ENCODE data around the gene AP5M1.
"Not testable (repeated sequence)": the region's sequence is repeated elsewhere in the genome, so short reads cannot be mapped to it uniquely, and the experiment has no call there.

Gene AP5M1

GRCh38 chr14:57268161-57269069, at the start of gene AP5M1, which contains the start of gene EXOC5:
Gene AP5M1, plus strand, starts transcription at chr14:57268971. Its CDS starts 344 bp downstream, at chr14:57269315.
Gene EXOC5, minus strand, starts transcription at chr14:57268905. Its CDS starts 257 bp downstream, at chr14:57268648.
- peak; percentile 95 for DNase-seq (ENCODE audit: low read depth, low spot score)

DNA sequence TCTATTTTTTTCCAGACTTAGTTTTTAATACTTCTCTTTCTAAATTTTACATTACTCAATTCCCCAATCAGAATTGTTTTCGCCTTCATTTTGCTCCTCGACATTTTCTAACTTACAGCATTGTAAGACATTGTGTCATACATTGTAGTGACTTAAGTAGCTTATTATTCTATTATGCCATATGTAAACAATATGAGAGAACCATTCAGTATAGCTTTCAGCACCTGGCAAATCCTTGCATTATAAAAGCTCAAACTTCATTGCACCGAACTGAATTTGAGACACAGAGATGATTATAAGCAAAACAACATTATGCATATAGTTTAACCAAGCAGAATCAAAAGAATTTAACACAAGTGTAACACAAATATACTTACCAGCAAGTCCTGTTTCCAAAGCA, 46.8 kb upstream of the AP5M1 start:
- no peak for DNase-seq (ENCODE audit: low read depth, low spot score)

- no peak for DNase-seq (ENCODE audit: low read depth, low spot score)
Observed at GRCh38 chr14:57227083-57227482, 41.7 kb upstream of the AP5M1 start.

DNA sequence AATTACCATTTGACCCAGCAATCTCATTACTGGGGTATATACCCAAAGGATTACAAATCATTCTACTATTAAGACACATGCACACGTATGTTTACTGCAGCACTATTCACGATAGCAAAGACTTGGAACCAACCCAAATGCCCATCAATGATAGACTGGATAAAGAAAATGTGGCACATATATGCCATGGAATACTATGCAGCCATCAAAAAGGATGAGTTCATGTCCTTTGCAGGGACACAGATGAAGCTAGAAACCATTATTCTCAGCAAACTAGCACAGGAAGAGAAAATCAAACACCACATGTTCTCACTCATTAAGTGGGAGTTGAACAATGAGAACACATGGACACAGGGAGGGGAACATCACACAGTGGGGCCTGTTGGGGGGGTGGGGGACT, 40.5 kb upstream of the AP5M1 start:
- not testable (repeated sequence) for DNase-seq (ENCODE audit: low read depth, low spot score)

- no peak for DNase-seq (ENCODE audit: low read depth, low spot score)
Observed at GRCh38 chr14:57232006-57232405, 36.8 kb upstream of the AP5M1 start.

DNA sequence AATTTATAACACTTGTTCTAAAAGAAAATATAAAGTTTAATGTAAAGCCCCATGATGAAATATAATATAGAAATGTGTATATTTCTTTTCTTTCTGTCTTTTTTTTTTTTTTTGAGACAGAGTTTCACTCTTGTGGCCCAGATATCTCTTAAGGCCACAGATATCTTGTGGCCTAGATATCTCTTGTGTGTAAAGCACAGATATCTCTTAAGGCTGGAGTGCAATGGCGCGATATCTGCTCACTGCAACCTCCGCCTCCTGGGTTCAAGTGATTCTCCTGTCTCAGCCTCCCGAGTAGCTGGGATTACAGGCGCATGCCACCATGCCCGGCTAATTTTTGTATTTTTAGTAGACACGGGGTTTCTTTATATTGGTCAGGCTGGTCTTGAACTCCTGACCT, 28.7 kb upstream of the AP5M1 start:
- DNase-seq (ENCODE audit: low read depth, low spot score): not testable (repeated sequence)

- DNase-seq (ENCODE audit: low read depth, low spot score): no peak
Observed at GRCh38 chr14:57243320-57243719, 25.5 kb upstream of the AP5M1 start.

- no peak for DNase-seq (ENCODE audit: low read depth, low spot score)
Observed at GRCh38 chr14:57244106-57244505, 24.7 kb upstream of the AP5M1 start.

DNA sequence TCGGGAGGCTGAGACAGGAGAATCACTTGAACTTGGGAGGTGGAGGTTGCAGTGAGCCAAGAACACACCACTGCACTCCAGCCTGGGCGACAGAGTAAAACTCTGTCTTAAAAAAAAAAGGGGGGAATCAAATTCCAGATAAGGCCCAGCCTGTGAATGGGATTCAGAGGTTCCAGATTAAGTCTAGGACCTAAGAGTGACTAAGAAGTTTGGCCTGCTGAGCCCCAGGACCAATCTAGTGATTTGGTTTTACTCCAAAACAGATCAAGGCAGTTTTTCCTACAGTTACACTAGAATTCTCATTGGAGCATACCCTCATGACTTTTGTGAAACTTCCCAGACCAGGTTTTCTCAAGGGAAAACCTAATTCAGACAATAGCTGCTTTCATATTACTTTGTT, 22.8 kb upstream of the AP5M1 start:
- no peak for DNase-seq (ENCODE audit: low read depth, low spot score)

GRCh38 chr14:57246933-57247657, 21.7 kb upstream of the AP5M1 start:
- DNase-seq (ENCODE audit: low read depth, low spot score): no peak

DNA sequence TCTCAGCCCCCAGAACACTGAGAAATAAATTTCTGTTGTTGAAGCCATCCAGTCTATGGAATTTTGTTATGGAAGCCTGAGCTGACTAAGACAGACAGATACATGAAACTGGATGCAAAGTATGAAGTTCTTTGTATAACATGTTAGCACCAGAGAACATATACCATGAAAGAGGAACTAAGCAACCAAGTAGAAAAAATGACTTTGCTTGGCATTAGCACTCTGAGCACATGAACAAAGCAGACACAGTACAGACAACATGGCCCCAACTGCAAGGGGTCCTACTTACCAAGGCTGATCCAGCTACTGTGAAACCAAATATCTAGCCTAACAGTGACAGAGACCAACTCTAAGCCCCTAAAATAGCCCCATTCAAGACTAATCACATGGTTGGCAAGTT, 13.9 kb upstream of the AP5M1 start:
- no peak for DNase-seq (ENCODE audit: low read depth, low spot score)

- DNase-seq (ENCODE audit: low read depth, low spot score): not testable (repeated sequence)
Observed at GRCh38 chr14:57258221-57258620, 10.6 kb upstream of the AP5M1 start.

- DNase-seq (ENCODE audit: low read depth, low spot score): no peak
Observed at GRCh38 chr14:57259672-57260071, 9.1 kb upstream of the AP5M1 start.

DNA sequence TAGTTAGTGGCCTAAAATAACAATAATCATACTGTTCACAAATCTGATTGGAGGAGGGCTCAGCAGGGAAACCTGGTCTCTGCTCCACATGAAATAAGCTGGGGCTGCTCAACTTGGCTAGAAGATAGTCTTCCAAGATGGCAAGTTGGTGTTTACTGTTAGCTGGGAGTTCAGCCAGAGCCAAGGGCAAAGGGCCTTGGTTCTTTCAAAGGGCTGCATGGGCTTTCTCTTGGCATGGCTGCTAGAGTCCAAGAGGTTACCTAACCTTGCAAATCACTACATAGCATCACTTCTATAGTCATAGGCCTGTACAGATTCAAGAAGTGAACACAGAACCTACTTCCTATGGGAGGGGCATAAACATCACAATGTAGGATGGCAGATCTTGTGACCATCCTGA, 7.2 kb upstream of the AP5M1 start:
- no peak for DNase-seq (ENCODE audit: low read depth, low spot score)

DNA sequence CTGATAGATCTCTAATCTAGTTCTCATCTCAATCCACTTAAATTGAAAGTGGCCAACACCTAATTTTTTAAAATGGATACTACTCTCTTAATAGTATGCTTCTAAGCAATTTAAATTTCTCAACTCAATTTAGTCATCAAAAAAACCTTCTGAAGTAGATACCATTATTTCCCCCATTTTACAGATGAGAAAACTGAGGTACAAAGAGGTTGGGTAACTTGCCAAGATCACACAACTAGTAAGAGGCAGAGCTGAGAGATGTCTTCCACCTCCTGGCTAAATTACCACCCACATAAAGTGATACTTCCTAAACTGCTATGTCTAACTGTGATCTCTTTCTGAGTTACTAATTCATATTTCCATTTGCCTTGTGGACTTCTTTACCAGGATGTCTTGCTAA, 6.7 kb upstream of the AP5M1 start:
- DNase-seq (ENCODE audit: low read depth, low spot score): no peak

DNA sequence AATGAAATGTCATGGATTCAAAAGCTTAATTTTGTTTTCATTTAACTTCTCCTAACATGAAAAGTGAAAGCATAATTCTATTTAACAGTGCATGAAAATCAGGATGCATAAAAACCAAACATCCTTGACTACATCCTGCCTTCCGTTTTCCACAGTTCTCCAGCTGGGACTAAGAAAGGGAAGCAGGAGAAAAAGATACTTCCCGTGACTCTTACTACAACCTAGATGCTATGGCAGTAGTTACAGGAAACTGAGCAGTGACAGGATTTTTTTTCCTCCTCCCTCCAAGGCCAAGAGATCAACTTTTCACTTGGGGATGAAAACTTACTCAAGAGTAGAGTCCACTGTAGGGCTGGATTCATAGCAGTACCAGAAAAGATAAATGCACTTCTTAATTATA, 2.7 kb upstream of the AP5M1 start:
- no peak for DNase-seq (ENCODE audit: low read depth, low spot score)

- no peak for DNase-seq (ENCODE audit: low read depth, low spot score)
Observed at GRCh38 chr14:57273236-57273635, 4.5 kb downstream of the AP5M1 start.

DNA sequence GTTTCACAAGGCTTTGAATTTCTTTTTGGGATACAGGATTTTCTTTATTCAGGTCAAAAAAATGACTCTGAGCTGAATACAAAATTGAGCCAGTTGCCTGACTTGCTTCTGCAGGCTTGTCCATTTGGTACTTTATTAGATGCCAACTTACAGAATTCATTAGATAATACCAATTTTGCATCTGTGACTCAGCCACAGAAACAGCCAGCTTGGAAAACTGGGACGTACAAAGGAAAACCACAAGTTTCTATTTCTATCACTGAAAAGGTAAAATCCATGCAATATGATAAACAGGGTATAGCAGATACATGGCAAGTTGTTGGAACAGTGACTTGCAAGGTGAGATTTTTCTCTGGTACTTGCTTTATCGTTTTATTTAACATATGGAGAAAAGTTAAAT, 5.8 kb downstream of the AP5M1 start:
- DNase-seq (ENCODE audit: low read depth, low spot score): no peak

DNA sequence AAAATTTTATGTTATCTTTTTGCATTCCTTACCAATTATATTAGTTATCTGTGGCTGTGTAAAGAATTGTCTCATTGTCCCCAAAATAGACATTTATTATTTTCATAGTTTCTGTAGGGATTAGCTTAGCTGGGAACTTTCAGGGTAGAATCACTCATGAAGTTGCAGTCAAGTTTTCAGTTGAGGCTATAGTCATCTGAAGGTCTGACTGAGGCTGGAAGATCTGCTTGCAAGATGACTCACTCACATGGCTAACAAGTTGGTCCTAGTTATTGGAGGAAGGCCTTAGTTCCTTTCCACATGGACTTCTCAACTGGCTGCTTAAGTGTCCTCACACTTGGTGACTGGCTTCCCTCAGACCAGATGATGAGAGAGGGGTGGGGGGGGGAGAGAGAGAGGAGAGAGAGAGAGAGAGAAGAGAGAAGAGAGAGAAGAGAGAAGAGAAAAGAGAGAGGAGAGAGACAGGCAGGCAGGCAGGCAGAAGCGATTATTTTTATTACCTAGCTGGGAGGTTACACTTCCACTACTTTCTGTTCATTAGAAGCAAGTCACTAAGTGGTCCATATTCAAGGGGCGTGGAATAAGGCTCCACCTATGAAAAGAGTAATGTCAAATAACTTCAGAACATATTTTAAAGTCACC, 6.4 kb downstream of the AP5M1 start:
- no peak for DNase-seq (ENCODE audit: low read depth, low spot score)

- DNase-seq (ENCODE audit: low read depth, low spot score): no peak
Observed at GRCh38 chr14:57277062-57277461, 8.3 kb downstream of the AP5M1 start.

DNA sequence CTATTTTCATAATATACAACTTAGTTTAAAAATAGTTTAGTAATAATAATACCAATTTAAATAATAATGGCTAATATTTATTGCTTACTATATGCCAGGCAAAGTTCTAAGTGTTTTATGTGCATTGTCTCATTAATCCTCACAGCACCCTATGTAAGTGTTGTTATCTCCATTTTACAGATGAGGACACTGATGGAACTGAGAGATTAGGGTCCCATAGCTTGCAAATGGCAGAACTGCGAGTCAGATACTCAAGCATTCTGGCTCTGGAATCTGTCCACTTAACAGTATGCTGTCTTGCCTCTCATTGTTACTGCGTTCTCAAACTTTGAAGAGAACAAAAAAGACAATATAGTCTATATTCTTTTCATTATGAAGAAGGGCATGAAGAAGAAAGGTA, 19.0 kb downstream of the AP5M1 start:
- DNase-seq (ENCODE audit: low read depth, low spot score): no peak

GRCh38 chr14:57290751-57291150, 22.0 kb downstream of the AP5M1 start:
- peak; percentile 47 for DNase-seq (ENCODE audit: low read depth, low spot score)
